ENCODE results near the gene GPS1. TPM values are rescaled to one million over a fixed set of nuclear protein-coding genes. Genes with fewer than 3 reads are reported as not detected.

Gene GPS1
- total and polyA plus RNA-seq, 2 experiments from 2014 or later: 136 to 242 TPM

DNA sequence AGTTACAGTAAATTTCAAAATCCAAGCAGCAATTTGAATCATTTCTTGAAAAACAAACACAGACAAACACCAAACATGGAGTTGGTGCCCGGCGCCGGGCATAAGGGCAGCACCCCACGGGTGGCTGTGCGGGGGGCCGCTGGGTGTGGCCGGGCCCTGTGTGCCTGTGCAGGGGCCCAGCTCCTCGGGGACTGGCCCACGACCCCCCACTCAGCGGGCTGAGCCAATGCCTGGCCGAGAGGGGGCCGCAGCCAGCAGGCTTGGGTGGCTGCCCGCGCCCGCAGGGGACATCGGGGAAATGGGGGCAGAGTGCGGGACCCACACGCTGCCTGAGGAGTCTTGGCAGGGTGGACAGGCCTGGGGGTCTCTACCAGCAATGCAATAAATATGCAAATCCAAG, 26.7 kb downstream of the GPS1 start:
- DNase-seq (ENCODE audit: low spot score) (no peak), ATAC-seq (no peak)
- peaks cover 10% of the 10 kb centered on the region; the same call in 1 of the 2 replicates for H3K36me3 ChIP-seq (ENCODE audit: insufficient read depth)
- H3K4me2 ChIP-seq: no peak overlapping the region
- no peaks in the 10 kb centered on the region; the same call in 1 of the 2 replicates for H3K27me3 ChIP-seq (ENCODE audit: insufficient read depth)
- no peak overlapping the region for H3K4me3 ChIP-seq
- H3K36me3 Mint-ChIP-seq (ENCODE audit: low read depth): peaks cover 39% of the 10 kb centered on the region
- H3K27ac Mint-ChIP-seq: no peak overlapping the region
- H3K27ac ChIP-seq (ENCODE audit: low read depth): no peak overlapping the region
- H3K4me1 Mint-ChIP-seq: peaks cover 3% of the 10 kb centered on the region
- H3K9me3 Mint-ChIP-seq: no peaks in the 10 kb centered on the region; the same call in 1 of the 3 replicates
- no peaks in the 10 kb centered on the region for H3K4me1 ChIP-seq (ENCODE audit: insufficient read depth)
- H3K4me3 Mint-ChIP-seq: no peak overlapping the region; the same call in 2 of the 3 replicates
- no peak overlapping the region for H2AFZ ChIP-seq
- H3F3A ChIP-seq (replicated peaks; ENCODE audit: low read depth): peaks cover 23% of the 10 kb centered on the region
- H3K79me2 ChIP-seq (replicated peaks; ENCODE audit: insufficient read depth): no peaks in the 10 kb centered on the region
- TF ChIP-seq NANOG (IDR thresholded peaks at IDR 0.05; ENCODE audit: borderline replicate concordance) (no peak), POLR2AphosphoS5 (IDR thresholded peaks at IDR 0.05; ENCODE audit: low read depth) (no peak), STAT1 (IDR thresholded peaks at IDR 0.05; ENCODE audit: unreplicated experiment) (no peak), CREB1 (CRISPR knock-in tag; IDR thresholded peaks at IDR 0.05; ENCODE audit: low read depth) (no peak), ZNF331 (CRISPR knock-in tag; IDR thresholded peaks at IDR 0.05; ENCODE audit: low read depth) (no peak), EZH2phosphoT487 (IDR thresholded peaks at IDR 0.05; ENCODE audit: unreplicated experiment) (no peak), ZNF114 (CRISPR knock-in tag; IDR thresholded peaks at IDR 0.05) (no peak), JUNB (IDR thresholded peaks at IDR 0.05; ENCODE audit: unreplicated experiment) (no peak), EZH2 (IDR thresholded peaks at IDR 0.05; ENCODE audit: low read depth, unreplicated experiment) (no peak)
- TF ChIP-seq, protein P1, sequence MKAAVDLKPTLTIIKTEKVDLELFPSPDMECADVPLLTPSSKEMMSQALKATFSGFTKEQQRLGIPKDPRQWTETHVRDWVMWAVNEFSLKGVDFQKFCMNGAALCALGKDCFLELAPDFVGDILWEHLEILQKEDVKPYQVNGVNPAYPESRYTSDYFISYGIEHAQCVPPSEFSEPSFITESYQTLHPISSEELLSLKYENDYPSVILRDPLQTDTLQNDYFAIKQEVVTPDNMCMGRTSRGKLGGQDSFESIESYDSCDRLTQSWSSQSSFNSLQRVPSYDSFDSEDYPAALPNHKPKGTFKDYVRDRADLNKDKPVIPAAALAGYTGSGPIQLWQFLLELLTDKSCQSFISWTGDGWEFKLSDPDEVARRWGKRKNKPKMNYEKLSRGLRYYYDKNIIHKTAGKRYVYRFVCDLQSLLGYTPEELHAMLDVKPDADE (IDR thresholded peaks at IDR 0.05): no peak
- TF ChIP-seq, protein P2, sequence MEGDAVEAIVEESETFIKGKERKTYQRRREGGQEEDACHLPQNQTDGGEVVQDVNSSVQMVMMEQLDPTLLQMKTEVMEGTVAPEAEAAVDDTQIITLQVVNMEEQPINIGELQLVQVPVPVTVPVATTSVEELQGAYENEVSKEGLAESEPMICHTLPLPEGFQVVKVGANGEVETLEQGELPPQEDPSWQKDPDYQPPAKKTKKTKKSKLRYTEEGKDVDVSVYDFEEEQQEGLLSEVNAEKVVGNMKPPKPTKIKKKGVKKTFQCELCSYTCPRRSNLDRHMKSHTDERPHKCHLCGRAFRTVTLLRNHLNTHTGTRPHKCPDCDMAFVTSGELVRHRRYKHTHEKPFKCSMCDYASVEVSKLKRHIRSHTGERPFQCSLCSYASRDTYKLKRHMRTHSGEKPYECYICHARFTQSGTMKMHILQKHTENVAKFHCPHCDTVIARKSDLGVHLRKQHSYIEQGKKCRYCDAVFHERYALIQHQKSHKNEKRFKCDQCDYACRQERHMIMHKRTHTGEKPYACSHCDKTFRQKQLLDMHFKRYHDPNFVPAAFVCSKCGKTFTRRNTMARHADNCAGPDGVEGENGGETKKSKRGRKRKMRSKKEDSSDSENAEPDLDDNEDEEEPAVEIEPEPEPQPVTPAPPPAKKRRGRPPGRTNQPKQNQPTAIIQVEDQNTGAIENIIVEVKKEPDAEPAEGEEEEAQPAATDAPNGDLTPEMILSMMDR (conservative IDR thresholded peaks at IDR 0.05; ENCODE audit: low read depth in 2 of 2): no peak
- TF ChIP-seq, protein P3, sequence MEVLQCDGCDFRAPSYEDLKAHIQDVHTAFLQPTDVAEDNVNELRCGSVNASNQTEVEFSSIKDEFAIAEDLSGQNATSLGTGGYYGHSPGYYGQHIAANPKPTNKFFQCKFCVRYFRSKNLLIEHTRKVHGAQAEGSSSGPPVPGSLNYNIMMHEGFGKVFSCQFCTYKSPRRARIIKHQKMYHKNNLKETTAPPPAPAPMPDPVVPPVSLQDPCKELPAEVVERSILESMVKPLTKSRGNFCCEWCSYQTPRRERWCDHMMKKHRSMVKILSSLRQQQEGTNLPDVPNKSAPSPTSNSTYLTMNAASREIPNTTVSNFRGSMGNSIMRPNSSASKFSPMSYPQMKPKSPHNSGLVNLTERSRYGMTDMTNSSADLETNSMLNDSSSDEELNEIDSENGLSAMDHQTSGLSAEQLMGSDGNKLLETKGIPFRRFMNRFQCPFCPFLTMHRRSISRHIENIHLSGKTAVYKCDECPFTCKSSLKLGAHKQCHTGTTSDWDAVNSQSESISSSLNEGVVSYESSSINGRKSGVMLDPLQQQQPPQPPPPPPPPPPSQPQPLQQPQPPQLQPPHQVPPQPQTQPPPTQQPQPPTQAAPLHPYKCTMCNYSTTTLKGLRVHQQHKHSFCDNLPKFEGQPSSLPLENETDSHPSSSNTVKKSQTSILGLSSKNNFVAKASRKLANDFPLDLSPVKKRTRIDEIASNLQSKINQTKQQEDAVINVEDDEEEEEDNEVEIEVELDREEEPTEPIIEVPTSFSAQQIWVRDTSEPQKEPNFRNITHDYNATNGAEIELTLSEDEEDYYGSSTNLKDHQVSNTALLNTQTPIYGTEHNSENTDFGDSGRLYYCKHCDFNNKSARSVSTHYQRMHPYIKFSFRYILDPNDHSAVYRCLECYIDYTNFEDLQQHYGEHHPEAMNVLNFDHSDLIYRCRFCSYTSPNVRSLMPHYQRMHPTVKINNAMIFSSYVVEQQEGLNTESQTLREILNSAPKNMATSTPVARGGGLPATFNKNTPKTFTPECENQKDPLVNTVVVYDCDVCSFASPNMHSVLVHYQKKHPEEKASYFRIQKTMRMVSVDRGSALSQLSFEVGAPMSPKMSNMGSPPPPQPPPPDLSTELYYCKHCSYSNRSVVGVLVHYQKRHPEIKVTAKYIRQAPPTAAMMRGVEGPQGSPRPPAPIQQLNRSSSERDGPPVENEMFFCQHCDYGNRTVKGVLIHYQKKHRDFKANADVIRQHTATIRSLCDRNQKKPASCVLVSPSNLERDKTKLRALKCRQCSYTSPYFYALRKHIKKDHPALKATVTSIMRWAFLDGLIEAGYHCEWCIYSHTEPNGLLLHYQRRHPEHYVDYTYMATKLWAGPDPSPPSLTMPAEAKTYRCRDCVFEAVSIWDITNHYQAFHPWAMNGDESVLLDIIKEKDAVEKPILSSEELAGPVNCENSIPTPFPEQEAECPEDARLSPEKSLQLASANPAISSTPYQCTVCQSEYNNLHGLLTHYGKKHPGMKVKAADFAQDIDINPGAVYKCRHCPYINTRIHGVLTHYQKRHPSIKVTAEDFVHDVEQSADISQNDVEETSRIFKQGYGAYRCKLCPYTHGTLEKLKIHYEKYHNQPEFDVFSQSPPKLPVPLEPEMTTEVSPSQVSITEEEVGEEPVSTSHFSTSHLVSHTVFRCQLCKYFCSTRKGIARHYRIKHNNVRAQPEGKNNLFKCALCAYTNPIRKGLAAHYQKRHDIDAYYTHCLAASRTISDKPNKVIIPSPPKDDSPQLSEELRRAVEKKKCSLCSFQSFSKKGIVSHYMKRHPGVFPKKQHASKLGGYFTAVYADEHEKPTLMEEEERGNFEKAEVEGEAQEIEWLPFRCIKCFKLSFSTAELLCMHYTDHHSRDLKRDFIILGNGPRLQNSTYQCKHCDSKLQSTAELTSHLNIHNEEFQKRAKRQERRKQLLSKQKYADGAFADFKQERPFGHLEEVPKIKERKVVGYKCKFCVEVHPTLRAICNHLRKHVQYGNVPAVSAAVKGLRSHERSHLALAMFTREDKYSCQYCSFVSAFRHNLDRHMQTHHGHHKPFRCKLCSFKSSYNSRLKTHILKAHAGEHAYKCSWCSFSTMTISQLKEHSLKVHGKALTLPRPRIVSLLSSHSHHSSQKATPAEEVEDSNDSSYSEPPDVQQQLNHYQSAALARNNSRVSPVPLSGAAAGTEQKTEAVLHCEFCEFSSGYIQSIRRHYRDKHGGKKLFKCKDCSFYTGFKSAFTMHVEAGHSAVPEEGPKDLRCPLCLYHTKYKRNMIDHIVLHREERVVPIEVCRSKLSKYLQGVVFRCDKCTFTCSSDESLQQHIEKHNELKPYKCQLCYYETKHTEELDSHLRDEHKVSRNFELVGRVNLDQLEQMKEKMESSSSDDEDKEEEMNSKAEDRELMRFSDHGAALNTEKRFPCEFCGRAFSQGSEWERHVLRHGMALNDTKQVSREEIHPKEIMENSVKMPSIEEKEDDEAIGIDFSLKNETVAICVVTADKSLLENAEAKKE (CRISPR knock-in tag; IDR thresholded peaks at IDR 0.05): no peak
- TF ChIP-seq, protein P4, sequence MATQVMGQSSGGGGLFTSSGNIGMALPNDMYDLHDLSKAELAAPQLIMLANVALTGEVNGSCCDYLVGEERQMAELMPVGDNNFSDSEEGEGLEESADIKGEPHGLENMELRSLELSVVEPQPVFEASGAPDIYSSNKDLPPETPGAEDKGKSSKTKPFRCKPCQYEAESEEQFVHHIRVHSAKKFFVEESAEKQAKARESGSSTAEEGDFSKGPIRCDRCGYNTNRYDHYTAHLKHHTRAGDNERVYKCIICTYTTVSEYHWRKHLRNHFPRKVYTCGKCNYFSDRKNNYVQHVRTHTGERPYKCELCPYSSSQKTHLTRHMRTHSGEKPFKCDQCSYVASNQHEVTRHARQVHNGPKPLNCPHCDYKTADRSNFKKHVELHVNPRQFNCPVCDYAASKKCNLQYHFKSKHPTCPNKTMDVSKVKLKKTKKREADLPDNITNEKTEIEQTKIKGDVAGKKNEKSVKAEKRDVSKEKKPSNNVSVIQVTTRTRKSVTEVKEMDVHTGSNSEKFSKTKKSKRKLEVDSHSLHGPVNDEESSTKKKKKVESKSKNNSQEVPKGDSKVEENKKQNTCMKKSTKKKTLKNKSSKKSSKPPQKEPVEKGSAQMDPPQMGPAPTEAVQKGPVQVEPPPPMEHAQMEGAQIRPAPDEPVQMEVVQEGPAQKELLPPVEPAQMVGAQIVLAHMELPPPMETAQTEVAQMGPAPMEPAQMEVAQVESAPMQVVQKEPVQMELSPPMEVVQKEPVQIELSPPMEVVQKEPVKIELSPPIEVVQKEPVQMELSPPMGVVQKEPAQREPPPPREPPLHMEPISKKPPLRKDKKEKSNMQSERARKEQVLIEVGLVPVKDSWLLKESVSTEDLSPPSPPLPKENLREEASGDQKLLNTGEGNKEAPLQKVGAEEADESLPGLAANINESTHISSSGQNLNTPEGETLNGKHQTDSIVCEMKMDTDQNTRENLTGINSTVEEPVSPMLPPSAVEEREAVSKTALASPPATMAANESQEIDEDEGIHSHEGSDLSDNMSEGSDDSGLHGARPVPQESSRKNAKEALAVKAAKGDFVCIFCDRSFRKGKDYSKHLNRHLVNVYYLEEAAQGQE (IDR thresholded peaks at IDR 0.05; ENCODE audit: unreplicated experiment): no peak
- H4K20me1 ChIP-seq (replicated peaks; ENCODE audit: insufficient read depth): peaks cover 8% of the 10 kb centered on the region; the same call in 1 of the 2 replicates
- H3K9me2 ChIP-seq (ENCODE audit: insufficient read depth): no peaks in the 10 kb centered on the region
- peaks cover 28% of the 10 kb centered on the region for H3K27me3 Mint-ChIP-seq (ENCODE audit: insufficient read depth, low read depth, poor library complexity)
